Neural progenitor cell (in vitro differentiated cells): ENCODE measurements around the gene CCNY. TPM values are rescaled to one million over a fixed set of nuclear protein-coding genes. Genes with fewer than 3 reads are reported as not detected.

Source experiments
- DNase-seq: peaks from one replicate; pipeline ENCODE4 v3.0.0-alpha.2; 2016; ENCODE audit warnings: low spot score
- H2AFZ ChIP-seq: fragments of 200-600 bp; sonication (generic); replicated peaks from 2 replicates; pipeline ENCODE4 v1.6.1; 2016; ENCODE audit warnings: antibody characterized with exemption
- H3F3A ChIP-seq: fragments of 200-600 bp; sonication (generic); 2 replicates; pipeline ENCODE4 v1.6.1; 2016; ENCODE audit warnings: antibody characterized with exemption, low read depth
- H3K27ac ChIP-seq: fragments of 200-600 bp; sonication (generic); 2 replicates; pipeline ENCODE4 v1.5.1; 2016; ENCODE audit warnings: mild to moderate bottlenecking
- H3K27me3 ChIP-seq: fragments of 200-600 bp; sonication (generic); 2 replicates; pipeline ENCODE4 v1.6.1; 2016; ENCODE audit warnings: mild to moderate bottlenecking, moderate library complexity
- H3K36me3 ChIP-seq: fragments of 200-600 bp; sonication (generic); 2 replicates; pipeline ENCODE4 v1.5.1; 2016
- H3K4me1 ChIP-seq: fragments of 200-600 bp; sonication (generic); 2 replicates; pipeline ENCODE4 v1.6.1; 2016; ENCODE audit warnings: mixed run types
- H3K4me2 ChIP-seq: fragments of 200-600 bp; sonication (generic); 2 replicates; pipeline ENCODE4 v1.6.1; 2016
- H3K4me3 ChIP-seq: fragments of 200-600 bp; sonication (generic); 2 replicates; pipeline ENCODE4 v1.5.1; 2016
- H3K79me2 ChIP-seq: fragments of 200-600 bp; sonication (generic); 2 replicates; pipeline ENCODE4 v1.6.1; 2016; ENCODE audit warnings: low read depth
- H3K9ac ChIP-seq: fragments of 200-600 bp; sonication (generic); 2 replicates; pipeline ENCODE4 v1.6.1; 2016
- H3K9me3 ChIP-seq: fragments of 200-600 bp; sonication (generic); 2 replicates; pipeline ENCODE4 v1.5.1; 2016; ENCODE audit warnings: low read depth
- H4K20me1 ChIP-seq: fragments of 200-600 bp; sonication (generic); 2 replicates; pipeline ENCODE4 v1.6.1; 2016; ENCODE audit warnings: low read depth
- H3K27ac Mint-ChIP-seq: 3 replicates; pipeline ENCODE4 v1.8.0; 2021; ENCODE audit warnings: mixed read lengths
- H3K27me3 Mint-ChIP-seq: 2 replicates; pipeline ENCODE4 v1.8.0; 2022; ENCODE audit warnings: low read depth, mild to moderate bottlenecking, inconsistent platforms, moderate library complexity, mixed read lengths; ENCODE audit not compliant: insufficient read depth
- H3K36me3 Mint-ChIP-seq: 3 replicates; pipeline ENCODE4 v1.8.0; 2021; ENCODE audit warnings: mixed read lengths
- H3K4me1 Mint-ChIP-seq: 3 replicates; pipeline ENCODE4 v1.8.0; 2021; ENCODE audit warnings: mixed read lengths
- H3K4me3 Mint-ChIP-seq: 3 replicates; pipeline ENCODE4 v1.8.0; 2021; ENCODE audit warnings: mild to moderate bottlenecking, moderate library complexity, mixed read lengths
- H3K9me3 Mint-ChIP-seq: 3 replicates; pipeline ENCODE4 v1.8.0; 2020; ENCODE audit warnings: mixed read lengths
- CTCF ChIP-seq: fragments of 200-600 bp; sonication (generic); IDR thresholded peaks from 2 replicates; pipeline ENCODE4 v1.5.1; 2017; ENCODE audit warnings: antibody characterized with exemption, mild to moderate bottlenecking
- EZH2 ChIP-seq: fragments of 200-600 bp; sonication (generic); IDR thresholded peaks from 2 replicates; pipeline ENCODE4 v1.6.1; 2017; ENCODE audit warnings: antibody characterized with exemption, mild to moderate bottlenecking, moderate library complexity
- EZH2phosphoT487 ChIP-seq: fragments of 200-600 bp; sonication (generic); IDR thresholded peaks from 2 replicates; pipeline ENCODE4 v1.6.1; 2017; ENCODE audit warnings: antibody characterized with exemption
- total RNA-seq: library from RNA; depleted of rRNA; stranded (reverse); fragments of >200 nt; gene quantifications from 2 replicates; pipeline ENCODE4 v1.2.3, GENCODE V29; 2015; ENCODE audit warnings: low replicate concordance

The CCNY gene
- total RNA-seq, 1 donor from 2014 or later, result 46.7 TPM

DNA sequence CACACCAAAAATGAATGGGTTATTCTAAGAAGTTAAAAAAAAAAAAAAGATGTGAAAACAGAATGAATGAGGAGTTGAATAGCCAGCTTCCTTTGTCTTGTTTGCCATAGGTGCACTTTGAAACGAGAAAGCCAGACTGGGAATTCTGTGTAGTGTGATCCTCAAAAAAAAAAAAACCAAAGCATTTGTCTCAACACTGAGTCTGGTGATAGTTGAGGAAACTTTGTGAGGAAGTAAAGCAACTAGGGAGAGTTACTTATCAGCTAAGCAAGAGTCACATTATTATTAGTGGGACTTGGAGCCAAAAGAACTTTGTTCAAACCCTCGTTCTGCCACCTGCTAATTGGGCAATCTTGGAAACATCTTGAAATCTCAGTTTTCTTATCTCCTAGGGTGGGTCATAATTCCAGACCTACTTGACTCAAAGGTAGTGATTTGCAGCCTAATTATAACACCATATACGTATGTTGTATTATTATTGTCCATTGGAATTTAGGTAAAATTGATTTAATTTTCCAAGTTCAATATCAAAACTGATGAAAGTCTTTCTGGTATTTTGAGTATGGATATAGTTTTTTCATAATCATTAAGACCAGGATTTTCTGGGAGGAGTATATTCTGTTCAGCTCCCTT is 169.0 kb downstream of the CCNY start:
- Mint-ChIP-seq H3K4me1 (no peaks in the 10 kb centered on the region), H3K27ac (no peak overlapping the region)
- H3K36me3 ChIP-seq, result no peaks in the 10 kb centered on the region

GRCh38 chr10:35506741-35507140 is 170.4 kb downstream of the CCNY start:
- Histone ChIP-seq H3K27ac (no peak overlapping the region), H3K36me3 (no peaks in the 10 kb centered on the region), H3K4me1 (peaks cover 20% of the 10 kb centered on the region), H4K20me1 (peaks cover 31% of the 10 kb centered on the region), H3K79me2 (peaks cover 14% of the 10 kb centered on the region), H3F3A (no peaks in the 10 kb centered on the region), H3K27me3 (no peaks in the 10 kb centered on the region), H3K4me3 (no peak overlapping the region), H3K4me2 (no peak overlapping the region), H3K9me3 (no peaks in the 10 kb centered on the region), H2AFZ (no peak overlapping the region), H3K9ac (no peak overlapping the region)
- peaks cover 2% of the 10 kb centered on the region for H3K27me3 Mint-ChIP-seq
- no peak for TF ChIP-seq EZH2
- no peak for TF ChIP-seq CTCF
- no peak for TF ChIP-seq EZH2phosphoT487
- no peaks in the 10 kb centered on the region for H3K4me1 Mint-ChIP-seq
- no peak overlapping the region for H3K27ac Mint-ChIP-seq
- H3K36me3 Mint-ChIP-seq, result peaks cover 4% of the 10 kb centered on the region
- no peak for DNase-seq
- H3K9me3 Mint-ChIP-seq, result no peaks in the 10 kb centered on the region
- no peak overlapping the region for H3K4me3 Mint-ChIP-seq

More for the DNA sequence above, 169.0 kb downstream of the CCNY start:
- Histone ChIP-seq H3F3A (no peaks in the 10 kb centered on the region), H3K79me2 (peaks cover 14% of the 10 kb centered on the region), H3K27me3 (no peaks in the 10 kb centered on the region), H2AFZ (no peak overlapping the region), H3K4me3 (no peak overlapping the region), H3K9ac (no peak overlapping the region), H3K4me1 (peaks cover 20% of the 10 kb centered on the region), H3K9me3 (no peaks in the 10 kb centered on the region), H3K27ac (no peak overlapping the region), H3K4me2 (no peak overlapping the region), H4K20me1 (peaks cover 37% of the 10 kb centered on the region)
- no peaks in the 10 kb centered on the region for H3K27me3 Mint-ChIP-seq
- H3K36me3 Mint-ChIP-seq, result peaks cover under 1% of the 10 kb centered on the region
- no peak overlapping the region for H3K4me3 Mint-ChIP-seq
- TF ChIP-seq CTCF (no peak), EZH2phosphoT487 (no peak), EZH2 (no peak)
- no peaks in the 10 kb centered on the region for H3K9me3 Mint-ChIP-seq
- no peak for DNase-seq

- no peak for DNase-seq
- peaks cover 20% of the 10 kb centered on the region for H3K4me1 ChIP-seq
- Mint-ChIP-seq H3K36me3 (peaks cover 4% of the 10 kb centered on the region), H3K27ac (no peak overlapping the region), H3K4me3 (no peak overlapping the region), H3K4me1 (no peaks in the 10 kb centered on the region), H3K27me3 (peaks cover 2% of the 10 kb centered on the region), H3K9me3 (no peaks in the 10 kb centered on the region)
- no peak overlapping the region for H3K27ac ChIP-seq
- no peaks in the 10 kb centered on the region for H3K36me3 ChIP-seq
- peaks cover 14% of the 10 kb centered on the region for H3K79me2 ChIP-seq
- no peak overlapping the region for H3K4me3 ChIP-seq
- H2AFZ ChIP-seq, result no peak overlapping the region
- no peaks in the 10 kb centered on the region for H3K9me3 ChIP-seq
- TF ChIP-seq EZH2 (no peak), EZH2phosphoT487 (no peak), CTCF (no peak)
- peaks cover 31% of the 10 kb centered on the region for H4K20me1 ChIP-seq
- no peak overlapping the region for H3K9ac ChIP-seq
- no peaks in the 10 kb centered on the region for H3K27me3 ChIP-seq
- no peaks in the 10 kb centered on the region for H3F3A ChIP-seq
- H3K4me2 ChIP-seq, result no peak overlapping the region
Observed at GRCh38 chr10:35507519-35508109, 171.3 kb downstream of the CCNY start.
